A673 (cell line): ENCODE data around the gene GRB7.

Source experiments
- EZH2 ChIP-seq: fragments of 200-600 bp; sonication (generic); IDR thresholded peaks from 2 replicates; pipeline ENCODE4 v1.6.1; 2017; ENCODE audit warnings: borderline replicate concordance, low read depth, mild to moderate bottlenecking, mixed read lengths, antibody characterized with exemption, low read length; ENCODE audit not compliant: poor library complexity, severe bottlenecking
- TF ChIP-seq, protein P1 (sequence below): fragments of 300-800, 200-600 bp; sonication (generic); conservative IDR thresholded peaks from 2 replicates; pipeline ENCODE4 v1.5.1; 2017; ENCODE audit warnings: low read depth, mild to moderate bottlenecking, antibody characterized with exemption, low read length, moderate library complexity, mixed read lengths

DNA sequence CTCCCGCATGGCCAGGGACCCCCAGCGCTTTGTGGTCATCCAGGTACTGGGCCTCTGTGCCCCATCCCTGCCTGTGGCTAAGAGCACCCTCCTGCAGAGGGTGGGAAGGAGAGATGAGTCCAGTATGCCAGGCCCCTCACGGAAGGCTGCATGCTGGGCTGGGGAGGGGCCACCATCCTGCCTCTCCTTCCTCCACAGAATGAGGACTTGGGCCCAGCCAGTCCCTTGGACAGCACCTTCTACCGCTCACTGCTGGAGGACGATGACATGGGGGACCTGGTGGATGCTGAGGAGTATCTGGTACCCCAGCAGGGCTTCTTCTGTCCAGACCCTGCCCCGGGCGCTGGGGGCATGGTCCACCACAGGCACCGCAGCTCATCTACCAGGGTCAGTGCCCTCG is 11.1 kb upstream of the GRB7 start:
- TF ChIP-seq, protein P1, sequence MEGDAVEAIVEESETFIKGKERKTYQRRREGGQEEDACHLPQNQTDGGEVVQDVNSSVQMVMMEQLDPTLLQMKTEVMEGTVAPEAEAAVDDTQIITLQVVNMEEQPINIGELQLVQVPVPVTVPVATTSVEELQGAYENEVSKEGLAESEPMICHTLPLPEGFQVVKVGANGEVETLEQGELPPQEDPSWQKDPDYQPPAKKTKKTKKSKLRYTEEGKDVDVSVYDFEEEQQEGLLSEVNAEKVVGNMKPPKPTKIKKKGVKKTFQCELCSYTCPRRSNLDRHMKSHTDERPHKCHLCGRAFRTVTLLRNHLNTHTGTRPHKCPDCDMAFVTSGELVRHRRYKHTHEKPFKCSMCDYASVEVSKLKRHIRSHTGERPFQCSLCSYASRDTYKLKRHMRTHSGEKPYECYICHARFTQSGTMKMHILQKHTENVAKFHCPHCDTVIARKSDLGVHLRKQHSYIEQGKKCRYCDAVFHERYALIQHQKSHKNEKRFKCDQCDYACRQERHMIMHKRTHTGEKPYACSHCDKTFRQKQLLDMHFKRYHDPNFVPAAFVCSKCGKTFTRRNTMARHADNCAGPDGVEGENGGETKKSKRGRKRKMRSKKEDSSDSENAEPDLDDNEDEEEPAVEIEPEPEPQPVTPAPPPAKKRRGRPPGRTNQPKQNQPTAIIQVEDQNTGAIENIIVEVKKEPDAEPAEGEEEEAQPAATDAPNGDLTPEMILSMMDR: no peak
- no peak for TF ChIP-seq EZH2
